Neutrophil (primary cell): Measurements from ENCODE around the gene ZFAND3.
"Not testable (repeated sequence)": the region's sequence is repeated elsewhere in the genome, so short reads cannot be mapped to it uniquely, and the experiment has no call there.

Experiments used
- H3K27ac ChIP-seq: fragments of 200-600 bp; sonication (generic); 2 replicates; pipeline ENCODE4 v1.5.1; 2016; ENCODE audit warnings: mild to moderate bottlenecking, moderate library complexity
- H3K27me3 ChIP-seq: fragments of 200-600 bp; sonication (generic); 2 replicates; pipeline ENCODE4 v1.6.0; 2016; ENCODE audit warnings: mild to moderate bottlenecking
- H3K36me3 ChIP-seq: fragments of 200-600 bp; sonication (generic); 2 replicates; pipeline ENCODE4 v1.5.1; 2017
- H3K4me1 ChIP-seq, 2 experiments: fragments of 200-600 bp in 1 of 2; sonication (generic) in 1 of 2; 1 replicate in 1 of 2; 2 replicates in 1 of 2; pipeline versions ENCODE4 v1.5.1 to v1.6.1; 2013 to 2016; ENCODE audit warnings: low read depth in 1 of 2, low read length in 1 of 2, mild to moderate bottlenecking in 1 of 2, moderate library complexity in 1 of 2; ENCODE audit not compliant: control insufficient read depth in 1 of 2, insufficient read depth in 1 of 2
- H3K4me3 ChIP-seq, 2 experiments: fragments of 200-600 bp in 1 of 2; sonication (generic) in 1 of 2; 1 replicate in 1 of 2; 2 replicates in 1 of 2; pipeline ENCODE4 v1.5.1; 2013 to 2016; ENCODE audit warnings: low read depth in 1 of 2, low read length in 1 of 2, mild to moderate bottlenecking in 1 of 2, moderate library complexity in 1 of 2
- H3K9me3 ChIP-seq: fragments of 200-600 bp; sonication (generic); 2 replicates; pipeline ENCODE4 v1.5.1; 2016
- CTCF ChIP-seq: fragments of 200-600 bp; sonication (generic); IDR thresholded peaks from 2 replicates; pipeline ENCODE4 v1.5.1; 2016; ENCODE audit warnings: antibody characterized with exemption

ZFAND3 gene

GRCh38 chr6:38039502-38039901 is 220.0 kb downstream of the ZFAND3 start:
- Histone ChIP-seq H3K27me3 (no peaks in the 10 kb centered on the region), H3K27ac (peak overlapping the region; percentile 16)

GRCh38 chr6:38040254-38040653 is 220.7 kb downstream of the ZFAND3 start:
- Histone ChIP-seq H3K4me1 (peaks cover 13 to 15% of the 10 kb centered on the region in 2 experiments), H3K36me3 (no peaks in the 10 kb centered on the region), H3K4me3 (no peak overlapping the region), H3K9me3 (no peaks in the 10 kb centered on the region), H3K27me3 (no peaks in the 10 kb centered on the region), H3K27ac (no peak overlapping the region)
- TF ChIP-seq CTCF: no peak

More at GRCh38 chr6:38039502-38039901, 220.0 kb downstream of the ZFAND3 start:
- no peak for TF ChIP-seq CTCF
- H3K9me3 ChIP-seq: no peaks in the 10 kb centered on the region
- H3K4me3 ChIP-seq: no peak overlapping the region
- H3K4me1 ChIP-seq: peaks cover 13 to 15% of the 10 kb centered on the region in 2 experiments
- H3K36me3 ChIP-seq: no peaks in the 10 kb centered on the region

- Histone ChIP-seq H3K36me3 (no peaks in the 10 kb centered on the region), H3K4me3 (no peak overlapping the region), H3K9me3 (no peaks in the 10 kb centered on the region), H3K4me1 (peaks cover 13 to 15% of the 10 kb centered on the region in 2 experiments), H3K27me3 (no peaks in the 10 kb centered on the region), H3K27ac (no peak overlapping the region)
- no peak for TF ChIP-seq CTCF
Observed at GRCh38 chr6:38043259-38043753, 223.8 kb downstream of the ZFAND3 start.

GRCh38 chr6:38045701-38046305 is 226.3 kb downstream of the ZFAND3 start:
- H3K4me3 ChIP-seq: no peak overlapping the region
- H3K36me3 ChIP-seq: no peaks in the 10 kb centered on the region
- H3K4me1 ChIP-seq: peaks cover 6 to 7% of the 10 kb centered on the region in 2 experiments
- H3K27ac ChIP-seq: no peak overlapping the region
- H3K9me3 ChIP-seq: no peaks in the 10 kb centered on the region
- H3K27me3 ChIP-seq: no peaks in the 10 kb centered on the region
- no peak for TF ChIP-seq CTCF

GRCh38 chr6:38047562-38047961 is 228.0 kb downstream of the ZFAND3 start:
- Histone ChIP-seq H3K4me1 (peaks cover 0 to 3% of the 10 kb centered on the region in 2 experiments), H3K4me3 (no peak overlapping the region), H3K27ac (no peak overlapping the region), H3K27me3 (no peaks in the 10 kb centered on the region), H3K36me3 (no peaks in the 10 kb centered on the region), H3K9me3 (no peaks in the 10 kb centered on the region)
- TF ChIP-seq CTCF: no peak

- H3K4me3 ChIP-seq: not testable (repeated sequence)
Observed at GRCh38 chr6:38049861-38050397, 230.4 kb downstream of the ZFAND3 start.

More at GRCh38 chr6:38049861-38050397, 230.4 kb downstream of the ZFAND3 start:
- H3K4me1 ChIP-seq, H3K27me3 ChIP-seq, H3K9me3 ChIP-seq, H3K27ac ChIP-seq, H3K36me3 ChIP-seq: not testable (repeated sequence)
